HG03175 (cell line): ENCODE results near the gene RARB.

Source experiments
- ATAC-seq: cut with Tn5 transposase; IDR thresholded peaks from one replicate; pipeline ENCODE4 v1.9.1; 2021; ENCODE audit warnings: mild to moderate bottlenecking, moderate library complexity; ENCODE audit not compliant: unreplicated experiment

The RARB gene

GRCh38 chr3:25447285-25447684 lies 19.2 kb downstream of the RARB start:
- no peak for ATAC-seq

GRCh38 chr3:25447925-25448324 lies 19.9 kb downstream of the RARB start:
- no peak for ATAC-seq

GRCh38 chr3:25448750-25449692 lies 21.0 kb downstream of the RARB start:
- no peak for ATAC-seq

GRCh38 chr3:25449857-25450256 lies 21.8 kb downstream of the RARB start:
- ATAC-seq: no peak

GRCh38 chr3:25452192-25452591 lies 24.1 kb downstream of the RARB start:
- ATAC-seq: no peak

- no peak for ATAC-seq
These were observed 24.7 kb downstream of the RARB start for GRCh38 chr3:25452740-25453139.

- ATAC-seq: no peak
These were observed 25.5 kb downstream of the RARB start for GRCh38 chr3:25453619-25454004.

- ATAC-seq: no peak
These were observed 26.2 kb downstream of the RARB start for GRCh38 chr3:25454005-25454927.

GRCh38 chr3:25455441-25456132 lies 27.5 kb downstream of the RARB start:
- ATAC-seq: no peak

- ATAC-seq: no peak
These were observed 28.9 kb downstream of the RARB start for GRCh38 chr3:25456723-25457670.

- ATAC-seq: no peak
These were observed 29.8 kb downstream of the RARB start for GRCh38 chr3:25457671-25458419.

GRCh38 chr3:25458420-25458814 lies 30.4 kb downstream of the RARB start:
- no peak for ATAC-seq

GRCh38 chr3:25460751-25461150 lies 32.7 kb downstream of the RARB start:
- ATAC-seq: peak; percentile 96

GRCh38 chr3:25461946-25462345 lies 33.9 kb downstream of the RARB start:
- no peak for ATAC-seq

- ATAC-seq: no peak
These were observed 34.4 kb downstream of the RARB start for GRCh38 chr3:25462495-25462894.

GRCh38 chr3:25463836-25464418 lies 35.9 kb downstream of the RARB start:
- ATAC-seq: no peak

- no peak for ATAC-seq
These were observed 37.3 kb downstream of the RARB start for GRCh38 chr3:25465266-25465860.

GRCh38 chr3:25468866-25469319 lies 40.8 kb downstream of the RARB start:
- ATAC-seq: no peak
